Activated gamma-delta T cell treated with Interleukin-2 at 50 U/mL for 16 hours (primary cell): ENCODE data around the gene NACA.
"Not testable (repeated sequence)": the region's sequence is repeated elsewhere in the genome, so short reads cannot be mapped to it uniquely, and the experiment has no call there.

ENCODE experiments used
- DNase-seq: peaks from one replicate; pipeline ENCODE4 v3.0.0-alpha.2; 2020

The NACA gene

GRCh38 chr12:56723889-56724700 lies 1.0 kb downstream of the NACA start:
- DNase-seq = no peak

DNA sequence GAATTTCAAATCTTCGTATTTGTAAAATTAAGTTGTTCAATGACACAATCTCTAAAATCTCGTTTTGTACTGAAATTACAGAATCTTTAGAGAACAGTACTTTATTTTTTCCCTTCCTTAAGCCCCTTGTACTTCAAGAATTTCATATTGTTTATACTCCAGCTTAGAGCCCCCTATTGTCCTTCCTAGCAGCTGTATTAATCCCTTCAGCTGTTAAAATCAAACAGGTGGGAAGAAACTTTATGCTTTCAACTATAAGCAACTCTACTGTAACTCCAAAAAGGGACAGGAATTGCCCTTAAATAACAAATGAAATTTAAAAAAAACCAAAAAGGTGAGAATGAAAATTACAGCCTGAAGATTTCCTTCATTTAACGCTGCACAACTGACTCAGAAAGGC lies 1.7 kb downstream of the NACA start:
- DNase-seq = no peak

DNA sequence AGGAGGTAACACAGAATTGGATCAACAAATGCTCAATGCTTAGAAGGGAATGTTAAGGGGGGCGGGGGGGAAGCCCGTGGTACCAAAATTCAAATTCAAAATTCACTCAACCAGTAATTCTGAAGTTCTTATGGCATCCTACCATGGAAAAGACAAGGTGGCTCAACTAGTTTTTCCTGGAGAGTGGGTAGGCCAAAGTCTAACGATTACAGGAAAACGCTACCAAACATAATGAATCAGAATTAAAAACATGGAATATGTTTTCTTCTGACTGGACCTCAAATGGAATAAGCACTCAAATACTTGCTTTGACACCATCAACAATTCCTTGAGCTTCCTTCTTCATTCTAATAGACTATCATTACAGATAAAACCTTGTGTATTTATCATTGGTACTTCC lies 2.3 kb downstream of the NACA start:
- no peak for DNase-seq

DNA sequence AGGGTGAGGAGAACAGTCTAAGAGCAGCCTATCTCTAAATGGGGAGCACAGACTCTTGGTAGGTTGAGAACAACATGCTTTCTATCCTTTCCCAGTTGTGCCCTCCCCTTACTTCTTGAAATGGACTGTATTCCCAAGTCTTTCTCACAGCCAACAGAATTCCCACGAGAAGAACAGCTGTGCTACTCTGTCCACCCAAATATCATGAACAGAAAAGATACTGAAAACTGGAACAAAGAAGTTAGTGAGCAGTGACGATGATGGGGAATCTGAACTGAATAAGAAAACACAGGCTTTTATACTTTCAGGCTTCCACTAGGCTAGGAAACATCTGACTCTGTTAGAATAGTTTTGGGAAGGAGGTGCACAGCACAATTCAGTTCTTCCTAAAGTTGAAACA lies 3.4 kb downstream of the NACA start:
- no peak for DNase-seq

- DNase-seq = no peak
These were observed 3.9 kb downstream of the NACA start for GRCh38 chr12:56721216-56721615.

DNA sequence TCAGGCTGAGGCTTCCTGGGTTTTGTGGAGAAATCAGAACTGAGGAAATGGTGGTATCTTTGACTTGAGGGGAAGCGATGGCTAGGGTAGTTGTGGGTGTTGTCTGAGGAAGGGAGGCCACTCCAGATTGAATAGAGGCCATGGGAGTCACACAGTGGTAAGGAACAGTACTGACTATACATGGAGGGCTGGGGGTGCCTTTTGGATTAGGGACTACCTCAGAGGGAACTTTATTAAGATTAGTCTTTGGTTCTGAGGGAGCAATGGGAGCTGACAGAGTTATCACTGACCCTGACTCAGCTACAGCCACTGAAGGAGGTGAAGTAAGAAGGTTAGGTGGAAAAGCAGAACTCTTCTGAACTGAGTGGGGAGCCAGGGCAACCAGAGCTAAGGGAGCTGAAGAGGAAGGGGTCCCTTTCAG lies 4.4 kb downstream of the NACA start:
- DNase-seq = no peak

- DNase-seq = no peak
These were observed 6.0 kb downstream of the NACA start for GRCh38 chr12:56719056-56719455.

GRCh38 chr12:56718636-56719035 lies 6.5 kb downstream of the NACA start:
- no peak for DNase-seq

DNA sequence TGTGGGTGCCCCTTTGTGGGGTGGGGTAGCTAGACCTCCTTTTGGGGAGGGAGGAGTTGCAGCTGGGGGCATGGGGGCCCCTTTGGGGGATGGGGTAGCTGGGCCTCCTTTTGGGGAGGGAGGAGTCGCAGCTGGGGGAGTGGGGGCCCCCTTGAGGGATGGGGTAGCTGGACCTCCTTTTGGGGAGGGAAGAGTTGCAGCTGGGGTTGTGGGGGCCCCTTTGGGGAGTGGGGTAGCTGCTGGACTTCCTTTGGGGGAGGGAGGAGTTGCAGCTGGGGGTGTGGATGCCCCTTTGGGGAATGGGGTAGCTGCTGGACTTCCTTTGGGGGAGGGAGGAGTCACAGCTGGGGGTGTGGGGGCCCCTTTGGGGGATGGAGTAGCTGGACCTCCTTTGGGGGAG lies 7.0 kb downstream of the NACA start:
- DNase-seq = no peak

GRCh38 chr12:56716933-56717880 lies 7.9 kb downstream of the NACA start:
- DNase-seq = no peak

- no peak for DNase-seq
These were observed 8.6 kb downstream of the NACA start for GRCh38 chr12:56716458-56716857.

DNA sequence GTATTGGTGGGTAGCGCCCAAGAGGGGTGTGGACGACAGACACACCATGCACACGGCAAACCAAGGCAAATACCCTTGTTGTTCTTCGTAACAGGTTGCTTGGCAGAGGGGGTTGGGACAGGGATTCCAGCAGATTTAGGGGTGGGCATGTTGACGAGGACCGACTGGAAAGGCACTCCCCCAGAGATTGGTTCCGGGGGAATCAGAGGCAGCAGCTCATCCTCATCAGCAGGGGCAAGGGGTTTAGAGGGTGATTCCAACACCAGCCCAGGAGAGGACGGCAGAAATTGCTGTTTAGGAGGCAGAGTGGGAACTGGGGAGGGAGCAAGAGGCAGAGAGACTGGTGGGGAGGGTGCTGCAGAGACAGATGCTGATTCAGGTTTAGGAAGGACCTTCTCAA lies 9.3 kb downstream of the NACA start:
- DNase-seq = no peak

- DNase-seq = no peak
These were observed 10.6 kb downstream of the NACA start for GRCh38 chr12:56714431-56714929.

DNA sequence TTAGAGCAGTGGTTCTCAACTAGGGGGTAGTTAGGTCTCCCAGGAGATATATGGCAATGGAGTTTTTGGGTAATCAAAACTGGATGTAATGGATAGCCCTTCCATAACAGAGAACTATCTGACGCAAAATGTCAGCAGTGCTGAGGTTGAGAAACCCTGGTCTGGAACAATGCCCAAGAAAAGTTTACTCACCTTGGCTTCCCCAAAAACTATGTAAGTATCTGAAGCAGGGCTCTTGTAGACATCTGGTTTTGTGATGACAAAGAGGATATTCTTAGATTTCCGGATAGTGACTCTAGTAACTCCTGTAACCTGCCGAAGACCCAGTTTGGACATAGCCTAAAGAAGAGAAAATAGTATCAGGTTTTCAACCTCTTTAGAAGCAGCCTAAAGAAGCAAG lies 11.8 kb downstream of the NACA start:
- DNase-seq = no peak

DNA sequence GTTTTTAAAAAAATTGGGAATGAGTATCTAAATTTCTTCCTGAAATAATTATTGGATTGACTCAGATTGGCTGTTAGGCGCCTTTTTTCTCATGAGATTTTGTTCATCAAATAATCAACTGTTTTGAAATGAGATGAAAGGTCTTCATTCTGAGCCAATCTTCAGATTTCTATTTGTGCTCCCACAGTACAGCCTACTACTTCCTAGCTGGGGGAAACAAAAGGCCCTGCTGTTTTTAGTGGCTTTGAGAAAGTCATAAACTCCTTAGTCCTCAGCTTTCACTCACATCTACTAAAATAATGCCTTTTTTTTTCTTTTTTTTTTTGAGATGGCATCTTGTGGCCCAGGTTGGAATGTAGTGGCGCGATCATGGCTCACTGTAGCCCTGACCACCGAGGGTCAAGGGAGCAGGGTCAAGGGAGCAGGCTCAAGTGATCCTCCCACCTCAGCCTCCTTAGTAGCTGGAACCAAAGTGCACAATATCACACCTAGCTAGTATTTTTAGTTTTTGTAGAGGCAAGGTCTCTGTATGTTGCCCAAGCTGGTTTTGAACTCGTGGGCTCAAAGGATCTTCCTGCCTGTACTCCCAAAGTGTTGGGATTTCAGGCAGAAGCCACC lies 15.2 kb downstream of the NACA start:
- DNase-seq = no peak

DNA sequence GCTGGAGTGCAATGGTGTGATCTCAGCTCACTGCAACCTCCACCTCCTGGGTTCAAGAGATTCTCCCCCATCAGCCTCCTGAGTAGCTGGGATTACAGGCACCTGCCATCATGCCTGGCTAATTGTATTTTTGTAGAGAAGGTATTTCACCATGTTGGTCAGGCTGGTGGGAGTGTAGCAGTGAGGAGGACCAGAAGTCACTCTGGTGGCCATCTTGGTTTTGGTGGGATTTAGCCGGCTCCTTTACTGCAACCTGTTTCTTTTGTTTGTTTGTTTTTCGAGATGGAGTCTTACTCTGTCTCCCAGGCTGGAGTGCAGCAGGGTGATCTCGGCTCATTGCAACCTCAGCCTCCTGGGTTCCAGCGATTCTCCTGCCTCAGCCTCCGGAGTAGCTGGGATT lies 20.6 kb downstream of the NACA start:
- DNase-seq = not testable (repeated sequence)

DNA sequence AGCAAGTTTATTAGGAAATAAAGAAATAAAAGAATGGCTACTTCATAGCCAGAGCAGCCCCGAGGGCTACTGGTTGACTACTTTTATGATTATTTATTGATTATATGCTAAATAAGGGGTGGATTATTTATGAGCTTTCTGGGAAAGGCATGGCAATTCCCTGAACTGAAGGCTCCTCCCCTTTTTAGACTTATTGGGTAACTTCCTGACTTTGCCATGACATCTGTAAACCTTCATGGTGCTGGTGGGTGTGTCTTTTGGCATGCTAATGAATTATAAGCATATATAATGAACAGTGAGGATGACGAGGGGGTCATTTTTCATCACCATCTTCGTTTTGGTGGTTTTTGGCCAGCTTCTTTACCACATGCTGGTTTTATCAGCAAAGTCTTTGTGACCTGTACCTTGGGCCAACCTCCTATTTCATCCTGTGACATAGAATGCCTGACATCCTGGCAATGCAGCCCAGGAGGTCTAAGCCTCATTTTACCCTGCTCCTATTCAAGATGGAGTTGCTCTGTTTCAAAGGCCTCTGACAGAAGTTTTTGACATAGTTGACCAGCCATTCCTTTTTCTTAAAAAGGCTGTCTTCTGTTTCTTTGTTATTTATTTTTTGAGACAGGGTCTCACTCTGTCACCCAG lies 26.0 kb downstream of the NACA start:
- no peak for DNase-seq

GRCh38 chr12:56695327-56696101 lies 29.6 kb downstream of the NACA start:
- DNase-seq = no peak

GRCh38 chr12:56694161-56694560 lies 30.9 kb downstream of the NACA start:
- no peak for DNase-seq

- no peak for DNase-seq
These were observed 36.3 kb downstream of the NACA start for GRCh38 chr12:56688846-56689109.

DNA sequence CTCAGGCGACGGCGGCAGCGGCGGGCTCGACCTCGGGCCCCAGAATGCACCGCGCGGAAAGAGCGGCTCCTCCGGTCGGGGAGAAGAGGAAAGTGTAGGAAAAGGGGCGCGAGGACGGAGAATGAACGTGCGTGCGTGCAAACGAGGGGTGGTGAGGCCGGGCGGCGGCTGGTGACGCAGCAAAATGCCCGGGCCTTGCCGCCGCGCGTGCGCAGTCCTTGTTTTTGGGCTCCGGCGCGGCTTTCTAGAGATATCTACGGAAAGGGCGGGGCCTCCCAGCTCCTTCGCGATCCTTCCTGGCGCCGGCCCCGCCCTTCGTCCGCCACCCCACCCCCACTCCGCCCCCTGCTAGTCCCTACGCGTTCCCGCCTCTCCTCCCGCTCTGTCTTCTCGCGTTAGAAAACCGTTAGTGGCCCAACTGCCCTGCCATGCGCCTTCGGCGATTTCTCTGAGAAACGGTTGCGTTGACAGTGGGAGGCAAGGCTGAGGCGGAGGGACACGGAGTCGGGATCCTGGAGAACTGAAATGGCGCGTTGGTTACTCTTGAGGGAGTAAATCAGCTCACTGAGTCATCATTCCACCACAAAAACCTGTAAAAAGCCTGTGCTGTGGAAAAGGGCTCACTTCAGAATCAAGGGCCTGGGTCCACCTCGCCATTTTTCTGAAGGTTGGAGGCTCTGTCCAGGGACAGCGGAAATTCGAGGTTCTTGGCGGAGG lies 36.8 kb downstream of the NACA start, which contains the start of gene PTGES3:
Gene PTGES3, minus strand, starts transcription at position 156 of the 717 bp plus-strand sequence. CDS start 285 bp downstream, outside the sequence.
- peak; percentile 98 for DNase-seq
